ENCODE results near the gene SFMBT1. TPM values are rescaled to one million over a fixed set of nuclear protein-coding genes. Genes with fewer than 3 reads are reported as not detected.
A peak's percentile ranks its signal among the peaks of the same experiment; 100 is the strongest.

SFMBT1 gene
- total RNA-seq, 2 experiments from 2014 or later, result 28.7 to 30.0 TPM

DNA sequence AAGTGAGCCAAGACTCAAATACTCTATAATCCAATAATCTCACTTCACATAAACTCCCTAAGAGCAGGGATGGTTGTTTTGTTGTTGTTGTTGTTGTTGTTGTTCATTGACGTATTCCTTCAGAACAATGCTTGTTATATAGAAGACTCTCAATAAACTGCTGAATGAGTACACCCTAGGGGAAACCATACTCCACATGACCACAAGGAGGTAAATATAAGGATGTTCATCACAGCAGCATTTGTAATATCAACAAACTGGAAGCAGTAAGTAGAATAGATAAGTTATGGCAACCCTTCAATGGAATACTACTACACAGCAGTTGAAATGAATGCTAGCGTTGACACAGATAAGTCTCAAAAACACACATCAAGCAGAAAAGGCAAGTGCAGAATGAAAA lies 86.1 kb downstream of the SFMBT1 start:
- CTCF ChIA-PET, result no interaction called here
- POLR2A ChIA-PET, result no interaction called here
- H3K4me3 Mint-ChIP-seq, result no peak overlapping the region

DNA sequence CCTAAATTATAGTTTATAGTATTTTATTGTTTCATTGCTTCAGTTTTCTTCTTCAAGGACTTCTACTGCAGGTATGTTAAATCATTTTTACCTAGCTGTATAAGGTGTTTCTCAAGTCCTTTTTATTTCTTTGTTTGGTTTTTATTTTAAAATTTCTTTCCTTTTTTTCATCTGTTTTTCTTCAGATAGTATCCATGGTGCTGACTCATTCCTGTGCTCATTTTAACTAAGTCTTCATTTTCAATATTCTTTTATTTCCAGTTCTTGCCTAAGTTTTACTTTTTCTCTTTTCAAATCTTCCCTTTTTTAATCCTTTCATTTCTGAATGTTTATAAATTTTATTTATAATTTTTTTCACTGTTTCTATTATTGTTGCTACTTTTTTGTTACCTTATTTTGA lies 106.3 kb downstream of the SFMBT1 start:
- no peak overlapping the region for H3K27ac Mint-ChIP-seq
- H3K4me1 Mint-ChIP-seq, result peaks cover 3% of the 10 kb centered on the region
- no peaks in the 10 kb centered on the region for H3K27me3 Mint-ChIP-seq
- no peak overlapping the region for H3K4me3 Mint-ChIP-seq
- ChIA-PET POLR2A (no interaction called here), CTCF (interaction anchor here (0.8 to 1.3 kb wide), 2 partner anchors 13 to 46 kb away, joined by 3 read pairs; no protein-coding TSS in a partner anchor)
- H3K36me3 Mint-ChIP-seq (ENCODE audit: low read depth), result peaks cover 10% of the 10 kb centered on the region
- no peak for DNase-seq
- H3K9me3 Mint-ChIP-seq, result no peaks in the 10 kb centered on the region

More for the DNA sequence above, 86.1 kb downstream of the SFMBT1 start:
- H3K4me1 Mint-ChIP-seq, result peaks cover 10% of the 10 kb centered on the region
- no peak for DNase-seq
- no peak overlapping the region for H3K27ac Mint-ChIP-seq
- H3K36me3 Mint-ChIP-seq (ENCODE audit: low read depth), result peaks cover 28% of the 10 kb centered on the region
- no peaks in the 10 kb centered on the region for H3K9me3 Mint-ChIP-seq
- H3K27me3 Mint-ChIP-seq, result no peaks in the 10 kb centered on the region

DNA sequence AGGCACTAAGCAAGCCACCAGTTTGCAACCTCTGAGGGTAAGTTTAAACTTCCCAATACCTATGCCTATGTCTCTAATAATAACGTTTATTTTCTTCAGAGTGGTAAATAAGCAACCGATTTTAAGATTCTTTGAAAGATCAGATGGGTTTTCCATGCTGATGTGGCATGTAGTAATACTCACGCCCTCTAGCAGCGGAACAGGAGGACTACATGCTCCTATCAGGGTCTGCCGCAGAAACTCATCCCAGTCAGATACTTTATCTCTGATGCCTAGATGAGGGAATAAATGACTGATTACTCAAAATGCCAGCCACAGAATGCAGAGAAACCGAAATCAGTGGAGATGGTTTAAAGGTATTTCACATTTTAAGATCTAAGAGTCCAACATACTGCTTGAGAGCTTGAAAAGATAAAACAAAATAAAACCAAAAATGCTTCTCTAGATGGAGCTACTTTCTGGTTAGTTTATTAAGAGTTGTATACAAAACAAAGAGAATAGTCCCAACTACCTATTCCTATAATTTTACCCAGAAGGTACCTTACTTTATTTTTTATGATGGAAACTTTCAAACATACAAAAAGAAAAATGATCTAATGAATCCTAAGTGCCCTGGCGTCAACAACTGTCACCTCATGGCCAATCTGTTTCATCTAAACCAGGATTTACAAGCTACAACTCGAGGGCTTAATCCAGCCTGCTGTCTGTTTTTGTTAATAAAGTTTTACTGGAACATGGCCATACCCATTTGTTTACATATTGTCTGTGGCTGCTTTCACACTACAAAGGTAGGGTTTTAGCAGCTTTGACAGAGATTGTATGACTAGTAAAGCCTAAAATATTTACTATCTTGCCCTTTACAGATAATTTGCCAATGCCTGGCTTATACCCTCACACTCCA lies 111.0 kb downstream of the SFMBT1 start:
- peak; percentile 52 for DNase-seq
- Mint-ChIP-seq H3K4me3 (no peak overlapping the region), H3K27ac (no peak overlapping the region), H3K9me3 (no peaks in the 10 kb centered on the region), H3K27me3 (no peaks in the 10 kb centered on the region), H3K36me3 (ENCODE audit: low read depth) (peaks cover 6% of the 10 kb centered on the region), H3K4me1 (peaks cover 4% of the 10 kb centered on the region)
- CTCF ChIA-PET, result interaction anchor here (0.6 to 2.1 kb wide), 19 partner anchors 8 to 229 kb away, joined by 3 to 11 read pairs (median 3); partner anchors contain the start of genes GLT8D1, NEK4, SFMBT1 and SPCS1
- POLR2A ChIA-PET, result interaction anchor here (1.0 kb wide), 1 partner anchor 110 kb away, joined by 3 read pairs; no protein-coding TSS in a partner anchor

DNA sequence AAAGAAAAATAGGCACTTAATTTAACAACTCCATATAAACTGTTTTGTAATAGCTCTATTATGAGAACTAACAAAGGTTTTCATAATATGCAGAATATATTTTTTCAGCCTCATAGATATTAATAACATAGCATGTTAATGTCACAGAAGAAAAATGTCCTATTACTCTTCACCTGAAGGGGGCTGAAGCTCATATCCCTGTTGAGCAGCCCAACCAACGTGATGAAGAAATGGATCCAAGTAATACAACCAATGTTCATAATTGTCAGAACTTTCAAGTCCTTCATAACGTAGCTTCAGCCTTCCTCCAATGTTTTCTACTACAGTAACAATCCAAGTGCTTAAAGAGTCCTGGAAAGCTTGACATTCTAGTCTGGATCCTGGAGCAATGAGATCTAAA lies 114.0 kb downstream of the SFMBT1 start:
- no peak for DNase-seq
- Mint-ChIP-seq H3K27me3 (no peaks in the 10 kb centered on the region), H3K27ac (no peak overlapping the region), H3K9me3 (no peaks in the 10 kb centered on the region), H3K4me3 (no peak overlapping the region), H3K4me1 (peaks cover 4% of the 10 kb centered on the region), H3K36me3 (ENCODE audit: low read depth) (peaks cover 20% of the 10 kb centered on the region)
- ChIA-PET POLR2A (interaction anchor here (2.2 kb wide), 1 partner anchor 114 kb away, joined by 6 read pairs; the partner anchor contains the start of gene SFMBT1), CTCF (interaction anchor here (0.7 to 1.0 kb wide), 5 partner anchors 17 to 190 kb away, joined by 3 to 4 read pairs (median 3); no protein-coding TSS in a partner anchor)

DNA sequence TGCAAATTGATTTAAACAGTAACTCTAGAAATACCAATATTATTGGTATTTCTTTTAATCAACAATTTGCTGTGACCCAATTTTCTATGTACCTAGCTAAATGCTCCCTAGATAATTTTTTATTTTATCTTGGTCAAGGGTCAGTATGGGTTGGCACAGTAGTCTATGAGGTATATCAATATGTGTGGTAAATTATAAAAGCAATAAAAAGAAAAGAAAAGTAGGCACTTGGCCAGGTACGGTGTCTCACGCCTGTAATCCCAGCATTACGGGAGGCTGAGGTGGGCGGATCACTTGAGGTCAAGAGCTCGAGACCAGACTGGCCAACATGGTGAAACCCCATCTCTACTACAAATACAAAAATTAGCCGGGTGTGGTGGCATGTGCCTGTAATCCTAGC lies 114.5 kb downstream of the SFMBT1 start:
- peaks cover 9% of the 10 kb centered on the region for H3K4me1 Mint-ChIP-seq
- no peaks in the 10 kb centered on the region for H3K27me3 Mint-ChIP-seq
- H3K4me3 Mint-ChIP-seq, result no peak overlapping the region
- H3K36me3 Mint-ChIP-seq (ENCODE audit: low read depth), result peaks cover 22% of the 10 kb centered on the region
- no peaks in the 10 kb centered on the region for H3K9me3 Mint-ChIP-seq
- ChIA-PET CTCF (interaction anchor here (0.9 to 1.0 kb wide), 4 partner anchors 17 to 189 kb away, joined by 3 to 4 read pairs (median 3); no protein-coding TSS in a partner anchor), POLR2A (interaction anchor here (2.2 kb wide), 1 partner anchor 115 kb away, joined by 6 read pairs; the partner anchor contains the start of gene SFMBT1)
- H3K27ac Mint-ChIP-seq, result no peak overlapping the region
- no peak for DNase-seq

DNA sequence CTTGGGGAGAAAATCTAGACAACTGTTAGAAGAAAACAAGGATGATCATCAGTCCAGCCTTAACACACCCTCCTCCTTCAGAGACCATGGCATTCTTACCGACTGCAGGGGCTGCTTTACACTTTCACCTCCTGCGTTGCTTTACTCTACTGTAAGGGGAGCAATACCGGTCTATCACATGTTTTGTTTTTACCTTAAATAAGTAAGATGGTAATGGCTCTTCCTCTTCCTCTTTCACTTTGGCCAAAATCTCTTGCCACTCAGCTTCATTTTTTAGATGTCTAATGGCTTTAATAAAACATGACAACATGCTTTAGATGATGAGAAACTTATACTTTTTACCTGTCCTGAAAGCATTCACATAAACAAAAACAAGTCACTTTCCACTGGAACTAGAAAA lies 115.1 kb downstream of the SFMBT1 start:
- Mint-ChIP-seq H3K4me1 (peaks cover 14% of the 10 kb centered on the region), H3K9me3 (no peaks in the 10 kb centered on the region), H3K27ac (no peak overlapping the region), H3K36me3 (ENCODE audit: low read depth) (peaks cover 25% of the 10 kb centered on the region), H3K27me3 (no peaks in the 10 kb centered on the region), H3K4me3 (no peak overlapping the region)
- POLR2A ChIA-PET, result interaction anchor here (2.2 kb wide), 1 partner anchor 115 kb away, joined by 6 read pairs; the partner anchor contains the start of gene SFMBT1
- DNase-seq, result no peak
- CTCF ChIA-PET, result no interaction called here

DNA sequence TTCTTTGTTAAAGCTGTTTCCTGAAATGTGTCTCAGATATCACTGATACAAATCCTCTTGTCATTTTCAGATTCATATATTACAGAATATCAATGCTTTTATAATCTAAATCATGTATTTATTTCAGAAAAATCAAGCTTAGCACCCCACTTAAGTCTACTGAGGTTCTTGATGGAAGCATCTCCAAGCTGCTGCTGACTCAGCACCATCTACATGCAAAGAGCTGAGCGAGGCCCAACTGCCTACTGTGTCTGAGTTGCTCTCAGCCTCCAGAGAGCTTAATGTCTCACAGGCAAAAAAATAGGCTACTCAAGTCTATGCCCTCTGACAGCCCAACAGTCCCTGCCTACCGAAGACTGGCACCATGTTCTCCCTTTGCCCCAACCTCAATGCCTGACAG lies 119.3 kb downstream of the SFMBT1 start:
- Mint-ChIP-seq H3K4me3 (no peak overlapping the region), H3K9me3 (no peaks in the 10 kb centered on the region), H3K27ac (no peak overlapping the region), H3K4me1 (peaks cover 39% of the 10 kb centered on the region), H3K27me3 (no peaks in the 10 kb centered on the region), H3K36me3 (ENCODE audit: low read depth) (peaks cover 54% of the 10 kb centered on the region)
- DNase-seq, result no peak
- POLR2A ChIA-PET, result no interaction called here
- CTCF ChIA-PET, result interaction anchor here (1.0 to 1.1 kb wide), 3 partner anchors 8 to 13 kb away, joined by 3 to 4 read pairs (median 3); no protein-coding TSS in a partner anchor

DNA sequence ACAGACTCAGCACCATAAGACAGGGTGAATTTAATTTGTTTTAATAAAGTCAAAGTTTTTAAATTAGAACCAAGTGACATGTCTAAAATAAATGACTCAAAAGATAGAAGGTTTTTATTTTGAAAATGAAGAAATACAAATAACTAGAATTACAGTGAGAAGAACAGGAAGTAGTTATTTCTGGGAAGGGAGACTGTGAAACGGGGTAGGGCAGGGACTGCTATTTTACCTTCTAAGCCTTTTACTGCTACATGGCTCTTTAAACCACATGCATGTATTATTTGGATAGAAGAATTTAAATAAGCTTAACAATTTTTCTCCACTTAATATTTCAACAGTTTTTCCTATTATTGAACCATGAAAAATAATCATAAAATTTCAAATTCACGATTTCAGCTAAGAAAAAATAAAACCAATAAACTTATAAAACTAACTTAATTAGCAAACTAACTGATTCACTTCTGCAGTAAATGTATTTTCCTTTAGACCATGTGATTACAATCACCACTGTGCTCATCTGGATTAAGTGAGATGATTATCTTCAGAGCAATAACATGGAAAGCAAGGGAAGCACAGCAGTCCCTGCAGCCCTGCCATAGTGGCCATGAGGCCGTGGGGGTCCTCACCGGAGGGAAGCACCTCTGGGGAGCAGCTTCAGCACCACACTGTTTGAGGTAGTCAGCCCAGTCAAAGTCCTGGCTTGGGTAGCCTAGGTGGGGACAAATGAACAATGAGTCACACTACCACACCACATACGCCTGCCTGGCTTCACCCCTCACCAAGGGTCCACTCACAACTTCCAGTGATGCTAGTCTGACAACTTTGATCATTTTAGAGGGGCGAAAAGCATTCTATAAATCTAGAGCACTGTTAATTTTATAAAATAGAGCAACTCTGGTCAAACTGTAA lies 120.2 kb downstream of the SFMBT1 start:
- H3K36me3 Mint-ChIP-seq (ENCODE audit: low read depth), result peaks cover 58% of the 10 kb centered on the region

DNA sequence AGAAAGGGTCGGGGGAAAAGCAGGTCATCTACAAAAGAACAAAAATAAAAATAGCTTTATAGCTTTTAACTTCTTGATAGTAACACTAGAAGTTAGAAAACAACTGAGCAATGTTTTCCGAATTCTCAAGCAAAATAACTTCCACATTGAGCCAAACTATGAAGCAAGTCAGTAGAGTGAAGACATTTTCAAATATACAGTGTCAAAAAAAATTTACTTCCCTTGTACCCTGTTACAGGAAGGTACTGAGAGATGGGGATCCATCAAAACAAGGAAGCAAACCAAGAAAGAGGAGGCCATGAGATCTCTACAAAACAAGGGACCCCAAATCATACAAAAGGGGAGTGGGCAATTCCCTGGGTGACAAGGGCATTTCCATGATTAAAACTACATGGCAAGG lies 121.9 kb downstream of the SFMBT1 start:
- no peak for DNase-seq
- Mint-ChIP-seq H3K9me3 (no peaks in the 10 kb centered on the region), H3K27ac (peak overlapping the region; percentile 5), H3K36me3 (ENCODE audit: low read depth) (peaks cover 55% of the 10 kb centered on the region), H3K27me3 (no peaks in the 10 kb centered on the region), H3K4me1 (peaks cover 44% of the 10 kb centered on the region), H3K4me3 (no peak overlapping the region)
- POLR2A ChIA-PET, result no interaction called here
- CTCF ChIA-PET, result interaction anchor here (1.6 to 2.1 kb wide), 2 partner anchors 11 to 181 kb away, joined by 3 to 11 read pairs; no protein-coding TSS in a partner anchor

More for the DNA sequence above, 120.2 kb downstream of the SFMBT1 start:
- H3K27me3 Mint-ChIP-seq, result no peaks in the 10 kb centered on the region
- ChIA-PET POLR2A (no interaction called here), CTCF (interaction anchor here (0.6 to 1.5 kb wide), 5 partner anchors 9 to 513 kb away, joined by 3 to 4 read pairs (median 3); partner anchors contain the start of gene STIMATE)
- DNase-seq, result no peak
- H3K4me3 Mint-ChIP-seq, result no peak overlapping the region
- H3K9me3 Mint-ChIP-seq, result no peaks in the 10 kb centered on the region
- peaks cover 43% of the 10 kb centered on the region for H3K4me1 Mint-ChIP-seq
- peak overlapping the region; percentile 56 for H3K27ac Mint-ChIP-seq

DNA sequence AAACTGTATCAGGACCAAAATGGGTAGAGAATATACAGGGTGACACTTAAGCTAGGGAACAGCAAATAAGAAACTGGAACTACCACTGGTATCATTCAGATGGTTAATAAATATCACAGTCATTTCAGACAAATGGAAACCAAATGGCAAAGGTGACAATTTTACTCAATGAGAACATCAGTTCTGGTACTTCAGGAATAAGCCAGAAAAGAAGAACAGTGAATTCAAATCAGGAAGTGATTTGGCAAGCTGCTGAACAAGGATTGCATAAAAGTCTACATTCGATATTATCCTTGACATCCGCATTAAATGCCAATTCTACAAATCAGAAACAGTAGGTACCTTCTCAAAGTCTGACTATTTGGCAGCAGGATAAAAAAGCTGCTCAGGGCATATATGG lies 125.0 kb downstream of the SFMBT1 start:
- peaks cover 34% of the 10 kb centered on the region for H3K4me1 Mint-ChIP-seq
- POLR2A ChIA-PET, result no interaction called here
- H3K9me3 Mint-ChIP-seq, result no peaks in the 10 kb centered on the region
- no peaks in the 10 kb centered on the region for H3K27me3 Mint-ChIP-seq
- peaks cover 48% of the 10 kb centered on the region for H3K36me3 Mint-ChIP-seq (ENCODE audit: low read depth)
- DNase-seq, result no peak
- H3K27ac Mint-ChIP-seq, result no peak overlapping the region
- CTCF ChIA-PET, result interaction anchor here (0.9 kb wide), 1 partner anchor 41 kb away, joined by 3 read pairs; no protein-coding TSS in a partner anchor
- H3K4me3 Mint-ChIP-seq, result no peak overlapping the region

DNA sequence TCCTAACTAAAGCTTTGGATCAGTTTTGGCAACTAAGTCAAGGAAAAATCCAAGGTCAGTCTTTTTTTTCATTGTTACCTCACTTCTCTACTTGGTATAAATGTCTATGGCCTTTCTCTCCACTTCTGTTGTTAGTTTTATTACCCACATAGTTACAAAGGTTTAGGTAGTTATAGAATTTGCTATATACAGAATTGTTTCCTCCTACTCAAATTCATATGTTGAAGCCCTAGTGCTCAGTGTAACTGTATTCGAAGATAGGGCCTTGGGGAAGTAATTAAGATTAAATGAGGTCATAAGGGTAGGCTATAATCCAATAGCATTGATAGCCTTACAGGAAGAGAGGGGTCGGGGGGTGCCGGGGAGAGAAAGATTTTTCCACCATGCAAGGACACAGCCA lies 128.8 kb downstream of the SFMBT1 start:
- no peaks in the 10 kb centered on the region for H3K27me3 Mint-ChIP-seq
- H3K9me3 Mint-ChIP-seq, result no peaks in the 10 kb centered on the region
- ChIA-PET POLR2A (no interaction called here), CTCF (no interaction called here)
- no peak overlapping the region for H3K27ac Mint-ChIP-seq
- H3K4me3 Mint-ChIP-seq, result no peak overlapping the region
- peaks cover 37% of the 10 kb centered on the region for H3K36me3 Mint-ChIP-seq (ENCODE audit: low read depth)
- H3K4me1 Mint-ChIP-seq, result peaks cover 9% of the 10 kb centered on the region
- no peak for DNase-seq

DNA sequence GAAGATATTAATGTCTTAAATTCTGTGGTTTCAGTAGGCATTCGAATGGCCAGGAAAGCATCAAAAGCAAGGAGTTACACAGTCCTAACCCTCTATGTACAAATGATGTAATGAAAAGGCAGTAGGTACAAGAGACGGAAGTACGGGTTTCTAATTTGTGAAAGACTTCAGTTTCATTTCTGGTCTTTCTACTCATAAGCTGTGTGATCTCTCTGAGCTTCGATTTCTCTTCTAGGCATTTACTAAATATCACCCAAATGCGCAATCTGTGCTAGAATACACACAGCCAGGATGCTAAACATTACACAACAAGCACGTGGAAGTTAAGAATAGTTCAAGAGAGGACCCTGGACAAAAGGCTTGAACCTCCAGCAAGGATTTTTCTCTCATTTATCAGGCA lies 130.6 kb downstream of the SFMBT1 start:
- H3K36me3 Mint-ChIP-seq (ENCODE audit: low read depth), result peaks cover 35% of the 10 kb centered on the region
- H3K4me3 Mint-ChIP-seq, result no peak overlapping the region
- H3K9me3 Mint-ChIP-seq, result no peaks in the 10 kb centered on the region
- no peak for DNase-seq
- CTCF ChIA-PET, result interaction anchor here (1.0 kb wide), 2 partner anchors 18 to 22 kb away, joined by 3 to 4 read pairs; no protein-coding TSS in a partner anchor
- no peaks in the 10 kb centered on the region for H3K27me3 Mint-ChIP-seq
- H3K4me1 Mint-ChIP-seq, result no peaks in the 10 kb centered on the region
- POLR2A ChIA-PET, result no interaction called here
- no peak overlapping the region for H3K27ac Mint-ChIP-seq

Measured in activated CD4-positive, alpha-beta memory T cell treated with anti-CD3 and anti-CD28 coated beads, Interleukin-2, amount 10 ng/mL, durations not matched to agents 7 days and 5 days (primary cell).